Effector memory CD8-positive, alpha-beta T cell (primary cell): ENCODE results near the gene SLC28A1.

Experiments used
- ATAC-seq: fragments of 150-1000 bp; cut with Tn5 transposase; replicated peaks from 2 replicates; pipeline ENCODE4 v1.10.0; 2021; ENCODE audit warnings: mild to moderate bottlenecking, moderate library complexity
- DNase-seq, 3 experiments: peaks; one replicate each; pipeline ENCODE4 v3.0.0; 2021
- H3K27ac Mint-ChIP-seq, 2 donors: one replicate each; pipeline ENCODE4 v1.8.0; 2022; ENCODE audit warnings: mild to moderate bottlenecking in 2 of 2, mixed read lengths in 2 of 2, moderate library complexity in 2 of 2
- H3K27me3 Mint-ChIP-seq, 2 donors: one replicate each; pipeline ENCODE4 v1.8.0; 2022; ENCODE audit warnings: mixed read lengths in 2 of 2
- H3K36me3 Mint-ChIP-seq: one replicate; pipeline ENCODE4 v1.8.0; 2022; ENCODE audit warnings: mild to moderate bottlenecking, moderate library complexity, mixed read lengths; ENCODE audit not compliant: insufficient read depth
- H3K4me1 Mint-ChIP-seq, 2 donors: one replicate each; pipeline ENCODE4 v1.8.0; 2022; ENCODE audit warnings: low read depth in 2 of 2, mixed read lengths in 2 of 2
- H3K4me3 Mint-ChIP-seq, 2 donors: one replicate each; pipeline ENCODE4 v1.8.0; 2022; ENCODE audit warnings: mild to moderate bottlenecking in 2 of 2, mixed read lengths in 2 of 2, moderate library complexity in 2 of 2
- H3K9me3 Mint-ChIP-seq, 2 donors: one replicate each; pipeline ENCODE4 v1.8.0; 2022; ENCODE audit warnings: mixed read lengths in 2 of 2

Gene SLC28A1

GRCh38 chr15:84894736-84895425, 10.4 kb downstream of the SLC28A1 start:
- Mint-ChIP-seq H3K27me3 (peaks cover 31 to 35% of the 10 kb centered on the region in 2 donors), H3K4me3 (no peak overlapping the region), H3K4me1 (no peaks in the 10 kb centered on the region), H3K9me3 (no peaks in the 10 kb centered on the region), H3K36me3 (no peaks in the 10 kb centered on the region), H3K27ac (no peak overlapping the region)
- ATAC-seq (no peak), DNase-seq (no peak)

DNA sequence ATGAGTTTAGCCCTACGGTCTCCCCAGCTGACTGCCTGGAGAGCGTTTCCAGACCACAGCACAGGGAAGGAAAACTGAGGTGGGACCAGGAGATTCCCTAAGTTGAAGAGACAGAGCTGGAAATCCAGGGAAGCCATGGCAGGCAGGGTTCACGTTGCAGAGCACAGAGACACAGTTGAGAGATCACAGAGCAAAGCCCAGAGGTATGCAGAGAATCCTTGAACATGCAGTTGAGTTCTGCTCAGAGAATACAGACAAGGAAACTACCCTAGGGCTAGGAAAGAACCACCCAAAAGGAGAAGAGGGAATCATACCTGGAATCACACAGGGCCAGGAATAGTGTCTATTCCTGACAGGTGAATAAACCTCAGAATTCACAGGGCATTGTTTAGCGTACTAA, 14.3 kb downstream of the SLC28A1 start:
- no peak overlapping the region for H3K27ac Mint-ChIP-seq
- no peaks in the 10 kb centered on the region for H3K36me3 Mint-ChIP-seq
- H3K4me3 Mint-ChIP-seq, result no peak overlapping the region
- ATAC-seq (no peak), DNase-seq (no peak)
- peaks cover 10 to 14% of the 10 kb centered on the region in 2 donors for H3K27me3 Mint-ChIP-seq
- no peaks in the 10 kb centered on the region for H3K4me1 Mint-ChIP-seq
- H3K9me3 Mint-ChIP-seq, result no peaks in the 10 kb centered on the region

GRCh38 chr15:84899750-84900149, 15.3 kb downstream of the SLC28A1 start:
- H3K4me3 Mint-ChIP-seq, result no peak overlapping the region
- no peak overlapping the region for H3K27ac Mint-ChIP-seq
- ATAC-seq, result no peak
- H3K9me3 Mint-ChIP-seq, result no peaks in the 10 kb centered on the region
- H3K27me3 Mint-ChIP-seq, result peaks cover 2 to 14% of the 10 kb centered on the region in 2 donors
- H3K36me3 Mint-ChIP-seq, result no peaks in the 10 kb centered on the region
- DNase-seq, result no peak
- H3K4me1 Mint-ChIP-seq, result no peaks in the 10 kb centered on the region

- no peak for DNase-seq
- peaks cover 0 to 14% of the 10 kb centered on the region in 2 donors for H3K27me3 Mint-ChIP-seq
- H3K4me3 Mint-ChIP-seq, result no peak overlapping the region
- H3K9me3 Mint-ChIP-seq, result no peaks in the 10 kb centered on the region
- H3K4me1 Mint-ChIP-seq, result no peaks in the 10 kb centered on the region
- no peak overlapping the region for H3K27ac Mint-ChIP-seq
- no peaks in the 10 kb centered on the region for H3K36me3 Mint-ChIP-seq
- no peak for ATAC-seq
Observed at GRCh38 chr15:84901540-84901939, 17.1 kb downstream of the SLC28A1 start.

GRCh38 chr15:84903751-84904150, 19.3 kb downstream of the SLC28A1 start:
- Mint-ChIP-seq H3K27me3 (peaks cover 0 to 10% of the 10 kb centered on the region in 2 donors), H3K4me1 (no peaks in the 10 kb centered on the region), H3K27ac (no peak overlapping the region), H3K36me3 (peaks cover 2% of the 10 kb centered on the region), H3K4me3 (no peak overlapping the region), H3K9me3 (no peaks in the 10 kb centered on the region)
- DNase-seq (no peak), ATAC-seq (no peak)

GRCh38 chr15:84904419-84904818, 20.0 kb downstream of the SLC28A1 start:
- ATAC-seq (no peak), DNase-seq (no peak)
- Mint-ChIP-seq H3K9me3 (no peaks in the 10 kb centered on the region), H3K27me3 (peaks cover 0 to 3% of the 10 kb centered on the region in 2 donors), H3K27ac (no peak overlapping the region), H3K4me1 (no peaks in the 10 kb centered on the region), H3K36me3 (peaks cover 2% of the 10 kb centered on the region), H3K4me3 (no peak overlapping the region)

DNA sequence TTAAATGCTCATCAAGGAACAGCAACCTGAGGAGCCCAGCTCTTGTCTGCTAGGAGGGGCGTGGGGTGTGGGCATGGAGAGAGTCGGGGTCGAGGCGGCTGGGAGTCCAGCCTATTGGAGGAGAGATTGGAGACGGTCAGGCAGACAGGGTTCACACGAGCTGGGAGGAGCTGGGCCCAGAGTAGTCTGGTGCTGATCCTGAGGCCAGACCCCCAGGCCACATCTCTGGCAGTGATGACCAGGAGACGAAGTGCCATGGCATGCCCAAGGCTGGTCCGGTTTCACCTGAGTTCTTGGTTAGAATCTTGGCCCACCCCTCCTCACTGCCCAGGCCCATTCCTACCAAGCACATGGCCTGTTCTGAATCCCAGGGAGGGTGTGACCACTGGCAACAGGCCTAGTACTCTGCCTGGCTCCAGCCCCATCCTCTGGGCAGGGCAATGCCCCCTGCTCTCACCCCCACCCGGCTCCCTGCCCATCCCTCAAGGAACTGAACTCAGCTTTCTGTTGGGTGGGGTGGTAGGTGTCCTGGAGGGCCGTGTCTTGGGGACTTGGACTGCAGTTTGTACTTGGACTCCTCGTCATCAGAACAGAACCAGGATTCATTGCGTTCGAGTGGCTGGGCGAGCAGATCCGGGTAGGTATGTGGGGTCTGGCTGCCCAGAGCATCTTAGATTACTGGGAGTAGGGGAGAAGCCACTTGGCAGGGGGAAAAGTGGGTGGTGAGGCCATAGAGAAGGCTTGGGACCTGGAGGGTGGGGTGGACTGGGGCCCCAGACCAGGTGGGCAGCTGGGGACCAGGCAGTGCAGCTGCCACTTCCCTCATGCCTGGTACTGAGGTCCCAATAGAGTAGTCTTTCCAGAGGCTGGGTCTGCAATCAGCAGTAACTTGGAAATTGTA, 20.8 kb downstream of the SLC28A1 start:
- ATAC-seq (no peak), DNase-seq (no peak)
- Mint-ChIP-seq H3K4me3 (no peak overlapping the region), H3K27me3 (no peaks in the 10 kb centered on the region), H3K36me3 (peaks cover 2% of the 10 kb centered on the region), H3K4me1 (no peaks in the 10 kb centered on the region), H3K27ac (no peak overlapping the region), H3K9me3 (no peaks in the 10 kb centered on the region)

DNA sequence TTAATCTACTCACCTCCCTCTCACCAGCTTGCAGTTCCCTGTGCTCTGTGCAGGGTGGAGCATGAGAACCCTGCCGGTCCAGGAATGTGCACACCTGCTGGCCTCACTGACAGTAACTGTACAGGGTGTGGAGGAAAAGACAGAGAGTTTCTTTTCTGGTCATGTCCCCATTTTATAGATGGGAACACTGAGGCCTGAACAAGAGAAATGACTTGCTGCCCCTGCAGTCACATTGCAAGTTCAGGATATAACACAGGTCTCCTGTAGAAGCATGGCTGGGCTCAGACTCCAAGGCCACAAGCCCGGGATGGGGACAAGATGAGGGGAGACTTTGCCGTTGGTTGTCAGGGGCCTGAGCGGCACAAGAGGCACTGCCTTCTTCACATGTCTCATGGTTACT, 23.3 kb downstream of the SLC28A1 start:
- Mint-ChIP-seq H3K27me3 (peaks cover 0 to 6% of the 10 kb centered on the region in 2 donors), H3K4me3 (no peak overlapping the region), H3K4me1 (no peaks in the 10 kb centered on the region), H3K27ac (no peak overlapping the region), H3K36me3 (peaks cover 2% of the 10 kb centered on the region), H3K9me3 (no peaks in the 10 kb centered on the region)
- ATAC-seq, result no peak
- DNase-seq, result no peak

DNA sequence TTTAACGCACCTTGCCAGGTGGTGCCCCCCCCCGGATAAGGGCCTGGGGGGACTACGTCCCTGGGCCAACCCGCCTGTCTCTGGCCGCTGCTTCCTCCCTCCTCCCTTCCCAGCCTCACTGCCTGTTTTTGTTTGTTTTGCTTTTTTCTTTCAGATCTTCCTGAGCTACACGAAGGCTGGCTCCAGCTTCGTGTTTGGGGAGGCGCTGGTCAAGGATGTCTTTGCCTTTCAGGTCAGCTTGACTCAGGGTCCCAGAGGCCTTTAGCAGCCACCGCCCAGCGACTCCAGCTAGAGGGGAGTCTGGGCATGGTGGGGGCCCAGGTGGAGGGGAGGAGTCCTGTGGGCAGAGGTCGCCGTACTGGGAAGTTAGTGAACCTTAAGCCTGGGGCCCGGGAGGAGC, 24.1 kb downstream of the SLC28A1 start:
- ATAC-seq (no peak), DNase-seq (no peak)
- H3K9me3 Mint-ChIP-seq, result no peaks in the 10 kb centered on the region
- no peak overlapping the region for H3K4me3 Mint-ChIP-seq
- H3K27ac Mint-ChIP-seq, result no peak overlapping the region
- peaks cover 2% of the 10 kb centered on the region for H3K36me3 Mint-ChIP-seq
- H3K27me3 Mint-ChIP-seq, result peaks cover 0 to 6% of the 10 kb centered on the region in 2 donors
- H3K4me1 Mint-ChIP-seq, result no peaks in the 10 kb centered on the region

GRCh38 chr15:84909029-84909428, 24.6 kb downstream of the SLC28A1 start:
- Mint-ChIP-seq H3K36me3 (peaks cover 2% of the 10 kb centered on the region), H3K9me3 (no peaks in the 10 kb centered on the region), H3K4me1 (no peaks in the 10 kb centered on the region), H3K27me3 (peaks cover 0 to 6% of the 10 kb centered on the region in 2 donors), H3K4me3 (no peak overlapping the region), H3K27ac (no peak overlapping the region)
- ATAC-seq, result no peak
- DNase-seq, result no peak

GRCh38 chr15:84909782-84910181, 25.3 kb downstream of the SLC28A1 start:
- no peak for ATAC-seq
- peaks cover 2% of the 10 kb centered on the region for H3K36me3 Mint-ChIP-seq

GRCh38 chr15:84910928-84911623, 26.6 kb downstream of the SLC28A1 start:
- Mint-ChIP-seq H3K36me3 (peaks cover 2% of the 10 kb centered on the region), H3K9me3 (no peaks in the 10 kb centered on the region)

More at GRCh38 chr15:84909782-84910181, 25.3 kb downstream of the SLC28A1 start:
- peaks cover 0 to 8% of the 10 kb centered on the region in 2 donors for H3K27me3 Mint-ChIP-seq
- H3K27ac Mint-ChIP-seq, result no peak overlapping the region
- H3K4me1 Mint-ChIP-seq, result no peaks in the 10 kb centered on the region
- H3K4me3 Mint-ChIP-seq, result no peak overlapping the region
- no peak for DNase-seq
- H3K9me3 Mint-ChIP-seq, result no peaks in the 10 kb centered on the region

GRCh38 chr15:84911879-84912660, 27.6 kb downstream of the SLC28A1 start:
- H3K4me1 Mint-ChIP-seq, result no peaks in the 10 kb centered on the region
- DNase-seq (no peak), ATAC-seq (no peak)
- peaks cover 0 to 18% of the 10 kb centered on the region in 2 donors for H3K27me3 Mint-ChIP-seq
- H3K9me3 Mint-ChIP-seq, result no peaks in the 10 kb centered on the region
- H3K27ac Mint-ChIP-seq, result no peak overlapping the region
- H3K4me3 Mint-ChIP-seq, result no peak overlapping the region
- no peaks in the 10 kb centered on the region for H3K36me3 Mint-ChIP-seq

More at GRCh38 chr15:84910928-84911623, 26.6 kb downstream of the SLC28A1 start:
- ATAC-seq (no peak), DNase-seq (no peak)
- no peak overlapping the region for H3K4me3 Mint-ChIP-seq
- peaks cover 0 to 18% of the 10 kb centered on the region in 2 donors for H3K27me3 Mint-ChIP-seq
- H3K27ac Mint-ChIP-seq, result no peak overlapping the region
- no peaks in the 10 kb centered on the region for H3K4me1 Mint-ChIP-seq
